Measurements from ENCODE around the gene SYNGR1.

SYNGR1 gene

DNA sequence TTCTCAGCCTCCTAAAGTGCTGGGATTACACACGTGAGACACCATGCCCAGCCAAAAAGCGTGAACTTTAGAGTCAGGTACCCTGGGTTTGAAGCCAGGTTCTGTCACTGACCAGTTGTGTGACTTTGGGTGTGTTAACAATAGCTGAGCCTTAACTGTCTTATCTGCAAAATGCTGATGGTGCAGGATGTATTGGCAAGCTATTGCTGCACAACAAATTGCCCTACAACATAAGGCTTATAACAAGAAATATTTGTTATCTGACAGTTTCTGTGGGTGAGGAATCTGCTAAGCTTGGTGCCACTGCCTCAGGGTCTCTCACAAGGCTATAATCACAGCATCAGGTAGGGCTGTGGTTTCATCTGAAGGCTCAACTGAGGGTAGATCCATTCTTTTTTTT is 21.9 kb downstream of the SYNGR1 start:
- no peak for DNase-seq (ENCODE audit: low read depth)

DNA sequence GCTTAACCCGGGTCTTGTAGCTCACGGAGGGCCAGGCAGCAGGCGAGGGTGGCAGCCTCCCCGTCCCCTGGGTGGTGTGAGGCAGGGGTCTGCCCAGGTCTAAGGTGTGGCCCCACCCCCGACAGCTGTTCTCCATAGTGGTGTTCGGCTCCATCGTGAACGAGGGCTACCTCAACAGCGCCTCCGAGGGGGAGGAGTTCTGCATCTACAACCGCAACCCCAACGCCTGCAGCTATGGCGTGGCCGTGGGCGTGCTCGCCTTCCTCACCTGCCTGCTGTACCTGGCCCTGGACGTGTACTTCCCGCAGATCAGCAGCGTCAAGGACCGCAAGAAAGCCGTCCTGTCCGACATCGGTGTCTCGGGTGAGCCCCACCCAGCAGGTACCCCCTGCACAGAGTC is 24.4 kb downstream of the SYNGR1 start:
- DNase-seq (ENCODE audit: low read depth): no peak

DNA sequence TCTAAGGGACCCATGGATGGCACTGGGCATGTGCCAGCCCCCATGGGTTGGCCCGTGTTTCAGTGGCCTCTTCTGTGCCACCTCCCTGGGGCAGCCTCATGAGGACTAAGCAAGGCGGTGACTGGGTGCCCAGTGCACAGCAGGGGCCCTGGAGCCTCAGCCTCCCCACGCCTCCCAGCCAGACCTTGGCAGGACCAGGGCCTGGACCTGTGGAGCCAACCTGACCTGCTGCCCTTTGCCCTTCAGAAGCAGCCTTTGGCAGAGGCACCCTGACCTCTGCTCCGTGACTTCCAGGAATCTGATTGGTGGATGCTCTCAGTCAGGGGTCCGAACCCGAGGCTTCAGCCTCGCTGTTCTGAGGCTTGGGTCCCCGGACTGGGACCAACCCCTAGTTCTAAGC is 25.0 kb downstream of the SYNGR1 start:
- no peak for DNase-seq (ENCODE audit: low read depth)

DNA sequence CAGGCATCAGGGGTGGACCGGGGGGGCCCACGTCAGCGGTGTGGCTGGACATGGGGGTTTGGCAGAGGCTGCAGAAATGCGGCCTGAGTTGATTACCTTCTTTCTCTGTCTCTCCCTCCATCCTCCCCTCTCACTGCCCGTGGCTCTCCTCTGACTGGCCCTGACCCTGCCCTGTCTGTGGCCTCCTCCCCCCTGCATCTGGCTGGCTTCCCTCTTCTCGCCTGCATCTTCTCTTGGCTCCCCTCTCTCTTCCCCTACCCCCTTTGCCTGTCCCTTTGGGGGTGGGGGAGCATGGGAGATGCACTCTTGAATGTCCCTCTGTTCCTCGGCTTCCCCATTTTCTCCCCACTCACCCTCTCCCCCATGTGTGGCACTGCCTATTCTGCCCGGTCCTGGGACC is 25.9 kb downstream of the SYNGR1 start:
- DNase-seq (ENCODE audit: low read depth): no peak

DNA sequence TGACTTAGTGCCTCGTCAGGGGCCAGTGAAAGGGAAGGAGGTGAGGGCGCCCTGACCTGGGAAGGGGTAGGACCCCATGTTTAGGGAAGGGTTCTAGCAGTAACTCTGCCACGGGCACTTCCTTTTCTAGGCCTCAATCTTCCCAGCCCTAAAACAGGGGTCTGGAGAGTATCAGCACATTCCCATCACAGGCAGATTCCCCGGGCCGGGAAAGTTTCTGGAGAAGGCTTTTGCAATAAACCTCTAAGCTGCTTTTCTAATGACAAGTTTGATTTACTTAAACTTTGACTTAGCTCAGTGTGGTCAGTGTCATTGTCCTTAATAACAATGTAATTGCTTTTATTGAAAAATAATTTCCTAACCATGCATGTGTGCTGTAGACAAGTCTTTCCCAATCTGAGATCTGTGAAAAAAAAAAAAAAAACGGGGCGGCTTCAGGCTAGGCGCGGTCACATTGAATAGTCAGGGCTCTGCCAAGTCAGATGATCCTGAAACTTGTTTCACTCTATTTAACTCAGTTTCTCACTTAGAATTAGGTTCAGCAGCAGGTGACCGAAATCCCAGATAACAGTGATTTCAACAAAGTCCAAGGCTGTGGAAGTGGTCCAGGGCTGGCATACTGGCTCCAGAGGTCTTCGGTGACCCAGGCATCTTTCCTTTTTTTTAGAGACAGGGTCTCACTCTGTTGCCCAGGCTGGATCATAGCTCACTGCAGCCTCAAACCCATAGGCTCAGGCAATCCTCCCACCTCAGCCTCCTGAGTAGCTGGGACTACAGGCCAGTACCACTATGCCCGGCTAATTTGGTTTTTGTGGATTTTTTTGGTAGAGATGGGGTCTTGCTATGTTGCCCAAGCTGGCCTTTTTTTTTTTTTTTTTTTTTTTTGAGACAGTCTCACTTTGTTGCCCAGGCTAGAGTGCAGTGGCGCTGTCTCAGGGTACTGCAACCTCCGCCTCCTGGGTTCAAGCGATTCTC is 30.3 kb downstream of the SYNGR1 start:
- no peak for DNase-seq (ENCODE audit: low read depth)

DNA sequence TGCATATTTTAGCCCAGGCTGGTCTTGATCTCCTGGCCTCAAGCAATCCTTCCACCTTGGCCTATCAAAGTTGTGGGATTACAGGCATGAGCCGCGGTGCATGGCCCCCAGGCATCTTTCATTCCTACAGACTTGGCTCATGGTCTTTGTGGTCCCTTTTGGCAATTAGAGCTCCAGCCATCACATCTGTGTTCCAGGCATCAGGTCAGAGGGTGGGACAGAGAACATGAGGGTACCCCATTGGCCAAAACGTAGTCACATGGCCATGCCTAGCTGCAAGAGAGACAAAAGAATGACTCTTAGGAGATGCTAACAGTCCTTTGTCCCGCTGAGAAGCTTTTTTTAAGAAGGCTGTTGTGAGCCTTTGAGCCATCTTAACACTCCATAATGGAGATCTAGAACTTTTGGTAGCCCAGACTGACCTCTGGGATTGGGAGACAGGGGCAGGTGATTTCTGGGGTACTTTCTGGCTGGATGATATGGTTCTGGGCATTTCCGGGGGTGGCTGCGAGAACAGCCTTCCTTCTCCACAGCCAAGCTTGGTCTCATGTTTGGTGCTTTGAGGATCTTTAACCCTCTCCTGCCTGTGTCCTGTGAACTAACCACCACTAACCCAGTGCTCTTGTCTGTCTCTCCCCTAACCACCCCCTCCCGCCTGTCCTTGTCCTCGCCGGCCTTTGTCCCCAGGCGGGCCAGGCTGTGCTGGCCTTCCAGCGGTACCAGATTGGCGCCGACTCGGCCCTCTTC is 31.4 kb downstream of the SYNGR1 start:
- DNase-seq (ENCODE audit: low read depth): no peak

DNA sequence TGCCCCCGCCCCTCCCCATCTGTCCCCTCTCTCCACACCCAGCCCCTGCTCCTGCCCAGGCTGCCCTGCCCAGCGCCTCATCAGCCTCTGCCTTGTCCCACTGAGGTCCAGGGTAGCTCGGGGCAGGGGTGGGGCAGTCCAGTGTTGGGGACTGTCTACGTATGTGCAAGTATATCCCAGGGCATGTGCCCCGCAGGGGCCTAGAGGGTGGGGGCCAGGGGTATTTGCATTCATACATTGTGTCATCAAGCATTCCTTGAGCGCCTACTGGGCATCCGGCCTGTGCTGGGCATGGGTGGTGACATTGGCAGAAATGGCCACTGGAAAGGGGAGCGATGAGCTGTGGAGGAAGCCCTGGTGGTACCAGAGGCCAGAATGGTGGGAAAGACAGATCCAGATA is 32.1 kb downstream of the SYNGR1 start:
- DNase-seq (ENCODE audit: low read depth): no peak

DNA sequence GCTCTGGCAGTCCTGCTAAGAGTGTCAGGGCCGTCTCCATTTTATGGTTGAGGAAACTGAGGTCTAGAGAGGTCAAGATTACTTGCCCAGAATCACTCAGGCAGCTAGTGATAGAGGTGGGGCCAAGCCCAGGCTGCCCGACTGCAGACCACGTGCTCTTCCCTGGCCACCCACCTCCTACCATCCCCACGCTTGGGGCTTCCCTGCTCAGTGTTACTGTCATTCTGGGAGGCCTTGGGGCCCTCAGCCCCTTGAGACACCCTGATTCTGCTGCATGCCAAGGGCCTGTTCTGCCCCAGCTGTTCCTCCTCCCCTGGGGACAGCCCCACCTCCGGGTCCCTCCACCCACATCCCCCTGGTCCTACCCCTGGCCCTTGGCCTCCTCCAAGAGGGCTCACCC is 32.6 kb downstream of the SYNGR1 start:
- DNase-seq (ENCODE audit: low read depth): no peak

DNA sequence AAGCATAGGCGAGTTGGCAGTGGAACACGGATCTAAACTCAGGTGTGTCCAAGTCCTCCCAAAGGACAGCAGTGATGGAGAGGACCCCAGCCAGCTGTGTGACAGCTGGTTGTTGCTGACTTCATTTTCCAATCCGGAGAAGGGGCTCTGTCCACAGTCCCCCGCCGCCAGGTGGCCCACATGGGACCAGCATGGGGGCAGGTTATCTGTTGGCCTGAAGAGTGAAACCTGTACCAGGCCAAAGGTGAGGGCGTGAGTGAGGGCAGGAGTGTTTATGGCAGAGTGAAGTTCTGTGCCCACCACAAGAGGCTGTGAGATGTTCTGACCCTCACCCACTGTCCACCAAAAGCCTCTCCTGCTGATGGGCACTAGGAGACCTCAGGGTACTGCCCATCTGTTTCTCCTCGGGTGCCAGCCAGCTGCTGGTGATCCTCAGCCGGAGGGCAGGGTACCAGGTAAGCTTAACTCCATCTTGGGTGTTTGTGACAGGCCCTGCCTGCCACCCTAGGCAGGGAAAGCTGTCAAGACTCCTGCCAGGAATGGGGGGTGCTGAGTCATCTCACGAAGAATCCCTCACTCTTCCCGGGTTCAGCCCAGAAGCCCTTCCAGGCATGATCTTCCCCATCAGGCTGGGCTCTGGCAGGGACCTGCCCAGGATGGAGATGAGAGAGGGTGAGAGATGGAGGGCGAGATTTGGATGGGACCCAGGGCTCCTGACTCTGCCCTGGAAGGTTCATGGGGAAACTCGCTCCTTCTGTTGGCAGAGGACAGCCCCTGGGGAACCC is 34.2 kb downstream of the SYNGR1 start:
- DNase-seq (ENCODE audit: low read depth): no peak

DNA sequence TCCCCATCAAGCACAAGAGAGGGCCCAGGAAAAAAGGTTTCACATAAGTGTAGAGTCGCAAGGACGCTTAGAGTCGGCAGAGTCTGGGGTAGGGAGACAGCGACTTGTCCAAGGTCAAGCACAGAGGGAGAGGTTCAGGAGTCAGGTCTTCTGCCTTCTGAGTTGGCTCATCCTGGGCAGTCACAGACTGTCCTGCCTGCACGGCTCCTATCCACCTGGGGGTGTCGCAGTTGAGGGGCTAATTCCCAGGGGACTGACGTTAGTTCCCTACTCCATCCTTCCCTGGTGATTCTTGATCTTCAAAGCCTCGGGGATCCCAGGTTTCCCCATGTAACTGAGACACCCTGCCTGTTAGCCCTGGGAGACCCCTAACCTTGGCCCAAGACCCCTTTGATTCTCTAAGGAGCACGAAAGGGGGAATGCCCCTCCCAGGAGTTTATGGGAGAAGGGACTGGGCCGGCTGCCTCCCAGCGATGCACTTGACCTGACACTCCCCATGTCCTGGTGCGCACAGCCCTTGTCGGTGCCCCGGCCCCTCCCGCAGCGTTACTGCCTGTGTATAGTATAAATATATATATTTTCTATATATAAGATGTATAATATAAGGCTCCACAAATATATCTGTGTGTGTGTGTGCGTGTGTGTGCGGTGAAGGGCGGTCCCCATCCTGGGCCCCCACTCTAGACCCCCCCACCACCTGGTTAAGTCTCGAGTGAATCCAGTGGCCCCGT is 35.1 kb downstream of the SYNGR1 start:
- no peak for DNase-seq (ENCODE audit: low read depth)

DNA sequence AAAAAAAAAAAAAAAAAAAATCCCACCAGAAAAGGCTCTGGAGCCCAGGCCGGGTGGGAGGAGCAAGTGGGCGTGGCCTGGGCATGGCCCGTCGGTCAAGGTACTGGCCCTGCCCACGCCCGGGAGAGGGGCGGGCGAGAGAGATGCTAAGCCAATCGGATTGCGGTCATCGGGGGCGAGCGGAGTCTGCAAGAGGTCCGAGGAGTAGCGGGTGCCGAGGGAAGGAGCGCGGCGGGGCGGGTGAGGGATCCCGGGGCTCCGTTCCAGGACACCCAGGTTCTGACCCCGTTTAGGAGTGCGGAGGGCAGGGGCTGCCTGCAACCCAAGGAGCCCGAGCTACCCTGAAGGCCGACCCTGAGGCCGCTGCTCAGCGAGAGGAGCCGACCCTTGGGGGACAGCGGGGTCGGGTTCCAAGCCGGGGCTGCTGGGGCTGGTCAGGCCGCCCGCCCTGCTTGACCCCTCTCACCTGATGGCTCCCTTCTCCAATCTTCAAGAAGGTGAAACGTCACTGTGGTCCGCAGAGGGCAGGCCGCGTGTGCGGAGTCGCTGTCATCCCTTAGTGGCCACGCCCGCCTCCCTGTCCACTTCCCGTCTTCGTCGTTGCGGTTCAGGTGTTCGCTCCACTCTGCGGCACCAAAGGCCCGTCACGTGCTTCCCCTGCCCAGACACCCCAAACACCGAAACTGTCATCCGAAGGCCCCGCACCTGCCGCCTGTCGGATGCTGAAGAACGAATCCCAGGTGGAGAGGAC is 38.6 kb downstream of the SYNGR1 start:
- peak; percentile 58 for DNase-seq (ENCODE audit: low read depth)

DNA sequence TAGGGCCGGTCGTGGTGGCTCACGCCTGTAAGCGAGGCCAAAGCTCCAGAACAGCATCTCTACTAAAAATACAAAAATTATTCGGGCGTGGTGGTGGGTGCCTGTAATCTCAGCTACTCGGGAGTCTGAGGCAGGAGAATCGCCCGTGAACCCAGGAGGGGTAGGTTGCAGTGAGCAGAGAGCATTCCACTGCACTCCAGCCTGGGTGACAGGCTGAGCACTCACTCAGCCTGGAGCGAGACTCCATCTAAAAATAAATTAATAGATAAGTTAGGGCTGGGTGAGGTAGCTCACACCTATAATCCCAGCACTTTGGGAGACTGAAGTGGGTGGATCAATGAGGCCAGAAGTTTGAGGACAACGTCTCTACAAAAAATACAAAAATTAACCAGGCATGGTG is 39.6 kb downstream of the SYNGR1 start:
- no peak for DNase-seq (ENCODE audit: low read depth)

DNA sequence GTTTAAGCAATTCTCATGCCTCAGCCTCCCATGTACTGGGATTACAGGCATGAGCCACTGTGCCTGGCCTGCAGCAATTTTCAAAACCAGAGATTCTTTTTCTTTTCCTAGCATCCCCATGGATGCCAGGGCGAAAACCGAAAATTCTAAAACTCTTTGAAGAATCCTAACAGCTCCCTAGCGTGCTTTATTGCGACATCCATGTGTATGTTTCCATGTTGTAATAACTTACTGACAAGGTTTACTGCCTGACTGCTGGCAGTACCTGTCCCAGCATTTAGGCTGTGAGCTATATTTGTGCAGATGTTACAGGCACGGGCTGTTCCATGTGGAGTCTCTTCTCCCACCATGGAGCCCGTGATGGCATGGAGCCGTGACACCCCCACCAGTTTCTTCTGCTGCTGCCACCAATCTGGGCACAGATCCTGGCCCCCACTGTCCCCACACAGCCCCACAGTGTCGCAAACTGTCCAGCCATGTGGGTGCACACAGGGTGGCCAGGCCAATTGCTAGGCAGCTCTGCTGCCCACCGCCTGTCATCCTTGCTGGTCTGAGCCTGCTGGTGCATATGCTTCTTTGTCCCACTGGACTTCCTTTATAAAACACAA is 42.7 kb downstream of the SYNGR1 start:
- DNase-seq (ENCODE audit: low read depth): no peak

DNA sequence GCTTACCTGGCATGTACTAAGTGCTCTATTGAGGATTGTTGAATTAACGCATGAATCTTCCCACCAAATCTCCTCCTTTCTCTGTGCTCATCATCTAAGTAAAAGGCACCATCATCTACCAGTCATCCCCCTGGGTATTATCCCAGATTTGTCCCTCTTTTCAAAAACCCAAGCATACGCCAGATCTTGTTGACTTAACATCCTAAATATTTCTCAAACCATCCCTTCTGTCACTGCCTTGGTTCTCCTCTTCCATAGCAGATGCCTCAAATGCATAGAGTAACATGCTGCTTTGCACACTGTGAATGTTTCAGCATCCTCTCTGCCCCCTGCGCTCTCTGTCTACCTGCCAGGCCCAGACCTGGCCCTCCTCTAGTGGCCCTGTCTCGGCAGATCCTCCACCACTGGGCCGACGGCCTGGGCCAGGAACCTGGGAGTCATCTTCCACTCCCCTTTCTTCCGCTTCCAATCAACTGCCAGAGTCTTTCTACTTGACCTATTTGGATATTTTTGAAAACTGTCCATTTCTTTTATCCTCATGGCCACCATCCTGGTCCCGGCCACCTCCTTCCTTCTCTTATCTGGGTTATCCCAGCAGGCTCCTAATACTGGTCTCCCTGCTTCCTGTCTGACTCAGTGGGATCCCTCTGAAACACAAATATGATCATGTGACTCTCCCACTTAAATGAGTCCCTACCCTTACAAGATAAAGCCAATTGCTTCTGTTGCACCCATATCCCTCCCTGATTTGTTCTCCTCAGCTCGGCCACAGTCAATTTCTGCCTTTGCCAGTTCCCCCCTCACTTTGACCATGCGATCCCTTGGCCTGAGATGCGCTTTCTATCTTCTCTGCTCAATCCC is 46.4 kb downstream of the SYNGR1 start:
- no peak for DNase-seq (ENCODE audit: low read depth)

DNA sequence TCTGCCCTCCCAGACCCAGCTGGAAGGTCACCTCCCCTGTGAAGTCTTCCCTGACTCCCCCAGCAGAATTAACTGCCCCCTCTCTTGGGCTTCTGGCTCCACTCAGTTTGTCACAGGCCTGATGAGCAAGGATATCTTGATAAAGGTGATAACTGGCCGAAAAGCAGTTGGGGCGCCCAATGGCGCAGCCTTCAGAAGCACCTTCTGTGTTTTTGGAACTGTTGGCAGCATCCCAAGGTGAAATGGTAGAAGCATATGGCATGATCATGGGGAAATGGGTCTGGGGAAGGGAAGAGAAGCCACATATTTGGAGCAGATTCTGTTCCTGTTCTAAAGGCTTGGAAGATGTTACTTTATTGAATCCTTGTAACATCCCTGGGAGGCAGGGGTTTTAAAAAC is 47.0 kb downstream of the SYNGR1 start:
- DNase-seq (ENCODE audit: low read depth): no peak

DNA sequence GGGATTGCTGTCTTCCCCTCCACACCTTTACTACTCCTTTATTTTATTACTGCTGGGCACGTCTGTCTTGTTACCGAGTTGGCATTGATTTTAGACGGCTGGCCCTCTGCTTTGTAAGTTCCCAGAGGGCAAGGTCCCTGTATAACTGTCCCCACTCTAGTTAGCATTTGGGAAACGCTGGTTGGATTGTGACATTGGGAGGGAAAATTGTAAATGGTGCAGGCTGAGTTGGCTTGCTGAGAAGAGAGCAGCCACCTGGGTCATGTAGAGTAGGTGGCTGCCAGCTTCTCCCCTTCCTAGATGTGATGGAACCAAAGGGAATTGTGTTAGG is 51.5 kb downstream of the SYNGR1 start:
- no peak for DNase-seq (ENCODE audit: low read depth)

DNA sequence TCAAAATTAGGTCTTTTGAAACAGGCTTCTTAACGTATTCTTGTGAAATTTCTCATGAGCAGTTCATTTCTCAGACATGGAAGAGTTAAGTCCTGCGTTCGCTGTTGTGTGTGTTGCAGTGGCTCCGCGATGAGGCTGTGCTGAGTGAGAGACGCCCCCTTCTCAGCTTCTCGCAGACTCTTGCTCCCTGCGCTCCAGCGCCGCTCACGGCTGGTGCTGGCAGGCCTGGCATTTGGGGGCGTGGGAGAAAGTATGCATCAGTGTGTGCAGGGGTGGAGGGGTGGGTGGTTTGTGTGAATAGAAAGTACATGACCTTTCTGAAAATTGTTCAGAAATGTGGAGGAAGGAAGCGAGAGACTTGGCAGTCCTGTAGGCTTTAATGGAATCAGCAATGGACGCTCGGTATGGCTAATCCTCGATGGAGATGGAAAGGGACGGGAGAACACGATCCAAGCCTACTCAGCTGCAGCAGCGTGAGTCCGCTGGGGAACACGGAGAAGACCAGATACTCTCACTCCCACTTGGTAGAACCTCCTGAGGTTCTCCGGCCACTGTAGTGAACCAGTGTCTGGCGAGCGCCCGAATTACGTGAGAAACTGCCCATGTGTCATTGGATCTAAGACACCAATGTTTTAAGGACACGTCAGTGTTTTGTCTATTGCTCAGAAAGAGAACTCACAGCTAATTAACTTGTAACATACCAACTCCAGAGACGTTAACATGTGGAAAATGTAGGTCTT is 55.7 kb downstream of the SYNGR1 start:
- DNase-seq (ENCODE audit: low read depth): no peak

DNA sequence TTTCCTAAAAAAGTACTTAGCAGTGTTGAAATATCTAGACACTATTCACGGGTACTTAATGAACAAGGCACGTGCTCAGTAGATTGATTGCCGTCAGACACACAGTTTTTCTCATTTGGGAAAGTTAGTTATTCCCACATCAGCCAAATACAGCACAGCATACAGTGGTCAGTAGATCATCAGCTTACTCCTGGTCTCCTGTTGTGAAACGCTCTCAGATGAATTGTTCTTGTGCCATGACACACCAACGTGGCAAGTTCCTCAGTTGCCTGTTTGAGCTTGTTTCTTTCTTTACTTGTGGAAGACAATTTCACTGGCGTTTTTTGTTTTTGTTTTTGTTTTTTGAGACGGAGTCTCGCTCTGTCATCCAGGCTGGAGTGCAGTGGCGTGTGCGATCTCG is 58.4 kb downstream of the SYNGR1 start:
- no peak for DNase-seq (ENCODE audit: low read depth)

DNA sequence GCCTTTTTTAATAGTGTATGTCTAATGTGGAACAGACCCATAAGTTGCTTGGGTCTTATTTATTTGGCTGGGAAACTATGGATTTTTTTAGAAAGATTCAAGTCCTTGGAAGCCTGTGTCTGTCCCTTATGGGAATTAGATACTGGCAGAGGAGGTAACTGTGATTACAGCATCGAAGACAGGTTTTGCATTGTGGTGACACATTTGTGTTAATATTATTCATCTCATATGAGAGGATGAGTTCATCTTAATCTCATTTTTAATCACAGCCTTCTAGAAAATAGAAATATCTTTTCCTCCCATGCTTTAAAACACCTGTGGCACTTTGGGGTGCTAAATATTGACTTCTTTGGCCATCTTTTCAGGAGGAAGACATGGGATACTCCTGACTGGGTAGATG is 59.0 kb downstream of the SYNGR1 start:
- DNase-seq (ENCODE audit: low read depth): no peak
